HFF-Myc (cell line): ENCODE results near the gene LRATD1.

Experiments used
- DNase-seq: peaks from one replicate; pipeline ENCODE4 v3.0.0-alpha.2; 2011; ENCODE audit warnings: low read depth; ENCODE audit errors: extremely low read depth
- H3K4me3 ChIP-seq: replicated peaks from 2 replicates; pipeline ENCODE4 v1.5.1; 2011; ENCODE audit warnings: low read depth, mild to moderate bottlenecking, control low read depth, low read length
- TF ChIP-seq, protein P1 (sequence below): IDR thresholded peaks from 2 replicates; pipeline ENCODE4 v1.5.1; 2012; ENCODE audit warnings: mild to moderate bottlenecking, low read depth, low read length, control low read depth; ENCODE audit errors: missing control alignments

The LRATD1 gene

GRCh38 chr2:14632133-14632936 is at the start of gene LRATD1:
TSS of gene LRATD1 (plus strand) at chr2:14632717. CDS start at chr2:14633980, 1,263 bp downstream.
- no peak for DNase-seq
- H3K4me3 ChIP-seq = peak within 1 kb of the TSS; percentile 30
- TF ChIP-seq, protein P1, sequence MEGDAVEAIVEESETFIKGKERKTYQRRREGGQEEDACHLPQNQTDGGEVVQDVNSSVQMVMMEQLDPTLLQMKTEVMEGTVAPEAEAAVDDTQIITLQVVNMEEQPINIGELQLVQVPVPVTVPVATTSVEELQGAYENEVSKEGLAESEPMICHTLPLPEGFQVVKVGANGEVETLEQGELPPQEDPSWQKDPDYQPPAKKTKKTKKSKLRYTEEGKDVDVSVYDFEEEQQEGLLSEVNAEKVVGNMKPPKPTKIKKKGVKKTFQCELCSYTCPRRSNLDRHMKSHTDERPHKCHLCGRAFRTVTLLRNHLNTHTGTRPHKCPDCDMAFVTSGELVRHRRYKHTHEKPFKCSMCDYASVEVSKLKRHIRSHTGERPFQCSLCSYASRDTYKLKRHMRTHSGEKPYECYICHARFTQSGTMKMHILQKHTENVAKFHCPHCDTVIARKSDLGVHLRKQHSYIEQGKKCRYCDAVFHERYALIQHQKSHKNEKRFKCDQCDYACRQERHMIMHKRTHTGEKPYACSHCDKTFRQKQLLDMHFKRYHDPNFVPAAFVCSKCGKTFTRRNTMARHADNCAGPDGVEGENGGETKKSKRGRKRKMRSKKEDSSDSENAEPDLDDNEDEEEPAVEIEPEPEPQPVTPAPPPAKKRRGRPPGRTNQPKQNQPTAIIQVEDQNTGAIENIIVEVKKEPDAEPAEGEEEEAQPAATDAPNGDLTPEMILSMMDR = no peak

DNA sequence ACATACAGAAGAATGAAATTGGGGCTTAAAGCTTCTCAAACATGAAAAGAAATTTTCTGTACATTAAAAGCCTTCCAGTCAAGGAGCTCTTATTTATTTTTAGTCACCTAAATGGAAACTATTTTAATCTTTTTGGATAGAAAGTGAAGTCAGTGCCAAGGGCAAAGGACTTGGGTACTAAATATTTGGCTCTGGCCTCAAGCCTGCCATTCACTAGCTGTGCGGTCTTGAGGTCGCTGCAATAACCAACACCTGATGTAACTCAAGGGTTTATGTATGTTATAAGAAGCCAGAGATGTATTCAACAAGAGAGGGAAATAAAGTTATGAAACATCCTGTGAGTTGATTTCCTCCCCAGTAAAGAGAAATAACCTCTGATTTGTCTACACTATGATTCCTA is 49.5 kb upstream of the LRATD1 start:
- no peak for DNase-seq
- H3K4me3 ChIP-seq = no peak overlapping the region
- TF ChIP-seq, protein P1 = no peak

GRCh38 chr2:14583802-14584201 is 48.7 kb upstream of the LRATD1 start:
- H3K4me3 ChIP-seq = no peak overlapping the region
- TF ChIP-seq, protein P1 = no peak
- DNase-seq = no peak

DNA sequence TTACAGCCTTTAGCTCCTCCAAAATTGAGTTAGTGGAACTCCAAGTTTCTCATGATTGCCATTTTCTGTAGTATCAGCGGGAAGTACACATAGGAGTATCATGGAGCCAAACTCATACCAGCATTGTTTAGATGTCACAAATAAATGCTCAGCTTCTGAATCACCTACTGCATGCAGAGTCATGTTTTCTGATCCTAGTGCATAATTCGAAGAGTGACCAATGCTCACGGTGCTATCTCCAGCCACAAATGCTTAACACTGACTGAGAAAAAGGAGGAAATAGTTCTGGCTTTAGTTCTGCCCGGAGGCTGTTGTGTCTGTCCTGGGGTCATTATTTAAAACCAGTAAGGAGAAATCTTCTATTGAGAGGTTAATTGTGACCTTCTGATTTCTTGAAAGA is 45.4 kb upstream of the LRATD1 start:
- no peak for DNase-seq
- TF ChIP-seq, protein P1 = no peak
- H3K4me3 ChIP-seq = no peak overlapping the region

DNA sequence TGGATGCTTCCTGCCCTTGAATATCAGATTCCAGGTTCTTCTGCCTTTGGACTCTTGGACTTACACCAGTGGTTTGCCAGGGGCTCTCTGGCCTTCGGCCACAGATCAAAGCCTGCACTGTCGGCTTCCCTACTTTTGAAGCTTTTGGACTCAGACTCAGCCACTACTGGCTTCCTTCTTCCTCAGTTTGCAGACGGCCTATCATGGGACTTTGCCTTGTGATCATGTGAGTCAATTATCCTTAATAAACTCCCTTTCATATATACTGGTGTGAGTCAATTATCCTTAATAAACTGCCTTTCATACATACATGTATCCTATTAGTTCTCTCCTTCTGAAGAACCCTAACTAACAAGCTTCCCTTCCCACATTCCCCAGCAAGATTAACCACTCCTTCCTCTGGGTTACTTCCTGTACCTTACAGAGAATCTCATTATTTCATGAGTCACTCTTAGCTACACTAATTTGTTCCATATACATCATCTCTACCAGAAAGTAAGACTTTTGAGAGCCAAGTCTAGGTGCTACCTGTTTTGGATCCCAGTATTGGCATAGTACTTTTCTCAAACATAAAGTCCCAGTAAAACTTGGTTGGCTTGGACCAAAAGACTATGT is 31.3 kb upstream of the LRATD1 start:
- H3K4me3 ChIP-seq = no peak overlapping the region
- no peak for DNase-seq
- TF ChIP-seq, protein P1 = no peak

DNA sequence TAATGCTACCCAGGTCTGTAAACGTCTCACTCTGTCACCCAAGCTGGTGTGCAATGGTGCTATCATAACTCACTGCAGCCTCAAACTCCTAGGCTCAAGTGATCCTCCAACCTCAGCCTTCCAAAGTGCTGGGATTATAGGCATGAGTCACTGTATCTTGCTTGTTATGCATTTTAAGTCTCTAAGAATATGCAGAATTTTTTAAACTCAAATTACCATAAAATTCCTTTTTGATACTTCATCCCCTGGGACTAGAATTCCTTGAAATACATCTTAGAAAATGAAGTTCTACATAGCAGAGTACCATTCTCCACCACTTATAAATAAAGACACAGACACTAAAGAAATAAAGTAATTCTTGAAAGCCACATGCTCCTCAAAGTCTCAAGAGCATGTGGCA is 30.2 kb upstream of the LRATD1 start:
- H3K4me3 ChIP-seq = no peak overlapping the region
- TF ChIP-seq, protein P1 = no peak
- DNase-seq = no peak
